22Rv1 (cell line): Measurements from ENCODE around the gene MNAT1.

ENCODE experiments used
- CTCF ChIP-seq: fragments of 450-650 bp; IDR thresholded peaks from 2 replicates; pipeline ENCODE4 v1.5.1; 2017; ENCODE audit warnings: mild to moderate bottlenecking
- ZFX ChIP-seq: fragments of 450-650 bp; IDR thresholded peaks from 2 replicates; pipeline ENCODE4 v1.6.1; 2017; ENCODE audit warnings: antibody characterized with exemption, borderline replicate concordance

DNA sequence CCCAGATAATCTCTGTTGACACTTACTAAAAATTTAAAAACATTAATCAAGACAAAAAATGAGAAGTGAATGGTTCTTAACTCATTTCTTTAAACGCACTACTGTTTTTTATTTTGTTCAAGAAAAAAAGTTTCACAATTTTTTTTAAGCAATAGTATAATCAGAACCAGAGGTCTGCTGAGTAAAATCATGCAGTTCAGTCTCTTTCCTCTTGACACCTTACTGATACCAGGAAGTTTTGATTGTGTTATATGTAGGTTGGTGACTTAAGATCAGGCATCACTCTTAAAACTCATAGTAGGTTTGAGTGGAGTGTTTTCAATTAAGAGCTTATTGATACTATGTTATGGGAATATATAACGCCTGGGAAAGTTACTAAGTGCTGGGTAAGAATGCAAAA lies 125.0 kb downstream of the MNAT1 start:
- TF ChIP-seq CTCF: no peak
- no peak for TF ChIP-seq ZFX
